ENCODE measurements around the gene BIRC7. TPM values are rescaled to one million over a fixed set of nuclear protein-coding genes. Genes with fewer than 3 reads are reported as not detected.

Gene BIRC7
- total and polyA plus RNA-seq, 2 donors (not counting 3 experiments of a cell fraction or from before 2014, with no cell fraction given): not detected

DNA sequence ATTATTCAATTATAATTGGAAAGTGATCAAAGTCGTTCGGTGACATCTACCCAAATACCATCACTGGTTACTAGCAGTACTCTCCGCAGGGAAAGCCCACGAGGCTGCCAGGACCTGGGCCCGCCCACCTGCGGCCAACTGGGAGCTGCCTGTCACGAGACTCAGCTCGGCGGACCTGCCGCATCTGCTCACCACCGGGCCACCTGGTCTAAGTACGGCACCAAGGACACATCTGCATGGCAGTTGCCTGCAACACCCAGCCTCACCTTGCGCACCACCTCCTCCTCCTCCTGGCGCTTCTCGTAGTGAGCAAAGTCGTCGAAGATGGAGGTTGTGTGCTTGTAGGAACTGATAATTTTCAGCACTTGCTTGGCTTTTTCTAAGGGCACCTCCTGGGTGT lies 33.7 kb upstream of the BIRC7 start:
- Histone ChIP-seq H3K9me3 (replicated peaks; ENCODE audit: control insufficient read depth, insufficient read depth, low read length) (no peaks in the 10 kb centered on the region), H3K9ac (replicated peaks; ENCODE audit: extremely low read depth, insufficient read depth, low read length) (no peak overlapping the region), H3K4me2 (ENCODE audit: insufficient read depth, low read length) (no peak overlapping the region), H3K36me3 (ENCODE audit: control insufficient read depth in 2 of 2, extremely low read depth in 1 of 2, insufficient read depth in 2 of 2, low read length in 2 of 2) (peaks cover 8 to 46% of the 10 kb centered on the region in 2 experiments), H3K4me1 (ENCODE audit: control insufficient read depth, extremely low read depth, insufficient read depth, low read length) (no peaks in the 10 kb centered on the region), H3K27me3 (ENCODE audit: control insufficient read depth in 2 of 2, insufficient read depth in 2 of 2, low read length in 2 of 2) (no peaks in the 10 kb centered on the region), H3K27ac (ENCODE audit: insufficient read depth, low read depth, low read length) (no peak overlapping the region), H2AFZ (ENCODE audit: low read depth, low read length) (no peak overlapping the region), H3K79me2 (ENCODE audit: control insufficient read depth, insufficient read depth, low read length) (peaks cover 93% of the 10 kb centered on the region), H3K4me3 (replicated peaks in 1 of 3; ENCODE audit: insufficient read depth in 1 of 3, low read depth in 1 of 3, low read length in 3 of 3) (no peak overlapping the region), H4K20me1 (replicated peaks; ENCODE audit: control insufficient read depth, extremely low read depth, insufficient read depth, low read length) (peaks cover 4% of the 10 kb centered on the region), H3K9me1 (replicated peaks; ENCODE audit: control insufficient read depth, extremely low read depth, insufficient read depth, low read length) (no peaks in the 10 kb centered on the region)
- dilution Hi-C loops (cut with MboI; ENCODE audit: extremely low pct_ligation_motif_present, low sequenced_read_pairs): no loop called here
- intact Hi-C loops (cut with micrococcal nuclease): no loop called here
- no peak for TF ChIP-seq JUN (IDR thresholded peaks at IDR 0.05; ENCODE audit: borderline replicate concordance, insufficient read depth, insufficient read length, low read depth)
- TF ChIP-seq, protein P1, sequence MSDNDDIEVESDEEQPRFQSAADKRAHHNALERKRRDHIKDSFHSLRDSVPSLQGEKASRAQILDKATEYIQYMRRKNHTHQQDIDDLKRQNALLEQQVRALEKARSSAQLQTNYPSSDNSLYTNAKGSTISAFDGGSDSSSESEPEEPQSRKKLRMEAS (IDR thresholded peaks at IDR 0.05; ENCODE audit: insufficient read depth, insufficient read length): no peak
- no peak for TF ChIP-seq POLR2AphosphoS5 (IDR thresholded peaks at IDR 0.05; ENCODE audit: insufficient read depth, low read depth, low read length)
- TF ChIP-seq POLR2A (IDR thresholded peaks at IDR 0.05; ENCODE audit: low read depth, low read length): no peak
- TF ChIP-seq FOS (IDR thresholded peaks at IDR 0.05; ENCODE audit: borderline replicate concordance, insufficient read depth, low read length): no peak
- no peak for TF ChIP-seq GATA2 (IDR thresholded peaks at IDR 0.05; ENCODE audit: insufficient read depth, insufficient read length, low read depth, low read length)
- TF ChIP-seq, protein P2, sequence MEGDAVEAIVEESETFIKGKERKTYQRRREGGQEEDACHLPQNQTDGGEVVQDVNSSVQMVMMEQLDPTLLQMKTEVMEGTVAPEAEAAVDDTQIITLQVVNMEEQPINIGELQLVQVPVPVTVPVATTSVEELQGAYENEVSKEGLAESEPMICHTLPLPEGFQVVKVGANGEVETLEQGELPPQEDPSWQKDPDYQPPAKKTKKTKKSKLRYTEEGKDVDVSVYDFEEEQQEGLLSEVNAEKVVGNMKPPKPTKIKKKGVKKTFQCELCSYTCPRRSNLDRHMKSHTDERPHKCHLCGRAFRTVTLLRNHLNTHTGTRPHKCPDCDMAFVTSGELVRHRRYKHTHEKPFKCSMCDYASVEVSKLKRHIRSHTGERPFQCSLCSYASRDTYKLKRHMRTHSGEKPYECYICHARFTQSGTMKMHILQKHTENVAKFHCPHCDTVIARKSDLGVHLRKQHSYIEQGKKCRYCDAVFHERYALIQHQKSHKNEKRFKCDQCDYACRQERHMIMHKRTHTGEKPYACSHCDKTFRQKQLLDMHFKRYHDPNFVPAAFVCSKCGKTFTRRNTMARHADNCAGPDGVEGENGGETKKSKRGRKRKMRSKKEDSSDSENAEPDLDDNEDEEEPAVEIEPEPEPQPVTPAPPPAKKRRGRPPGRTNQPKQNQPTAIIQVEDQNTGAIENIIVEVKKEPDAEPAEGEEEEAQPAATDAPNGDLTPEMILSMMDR (IDR thresholded peaks at IDR 0.05; ENCODE audit: extremely low read depth in 1 of 2, insufficient read depth in 1 of 2, low read depth in 1 of 2, low read length in 2 of 2): no peak
- TF ChIP-seq EZH2 (IDR thresholded peaks at IDR 0.05; ENCODE audit: borderline replicate concordance, low read depth, low read length, severe bottlenecking): no peak
- no peak for TF ChIP-seq MYC (IDR thresholded peaks at IDR 0.05; ENCODE audit: low read depth, low read length)
- no TSS peak for BruUV-seq (replicated peaks)
- DNase-seq (ENCODE audit: low read depth, low spot score) (no peak), FAIRE-seq (no peak)
- ChIA-PET CTCF (interaction anchor here (1.0 kb wide), 1 partner anchor 12 kb away, joined by 3 read pairs; no protein-coding TSS in a partner anchor), POLR2A (no interaction called here)

Measured in endothelial cell of umbilical vein (primary cell).